ENCODE data around the gene B4GALT5.

Gene B4GALT5

DNA sequence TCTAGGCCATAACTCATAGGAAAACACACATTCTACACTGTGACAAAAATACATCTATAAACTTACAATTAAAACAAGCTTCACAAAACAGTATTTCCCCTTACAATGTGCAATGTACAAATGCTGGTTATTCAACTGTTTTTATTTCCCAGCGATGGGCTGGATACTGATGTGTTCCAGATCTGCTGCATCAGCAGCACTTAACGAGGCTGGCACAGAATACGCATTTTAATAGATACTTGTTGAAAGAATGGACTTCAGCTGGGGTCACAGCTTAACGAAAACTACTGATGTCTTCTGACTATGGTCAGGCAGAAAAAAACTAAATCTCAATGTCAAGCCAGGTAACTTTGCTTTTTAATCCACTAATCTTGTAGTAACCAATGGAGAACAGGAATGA is 70.9 kb downstream of the B4GALT5 start:
- no peak for TF ChIP-seq POLR2AphosphoS5 (IDR thresholded peaks at IDR 0.05; ENCODE audit: borderline replicate concordance, low read depth, low read length)
- TF ChIP-seq EZH2 (IDR thresholded peaks at IDR 0.05) = no peak
- TF ChIP-seq FOXP2 (optimal IDR thresholded peaks at IDR 0.05; ENCODE audit: control extremely low read depth, extremely low read length, insufficient read depth) = no peak
- 0 out of 2 replicates have a peak overlapping the region, but pooled peaks have one; percentile 8 for H3K27ac ChIP-seq
- no peak overlapping the region for H3K4me3 ChIP-seq
- no peak overlapping the region for H3K9ac ChIP-seq (ENCODE audit: insufficient read length)
- no peaks in the 10 kb centered on the region for H3K9me3 ChIP-seq (ENCODE audit: low read depth, low read length)
- peaks cover 83% of the 10 kb centered on the region for H3K36me3 ChIP-seq (ENCODE audit: insufficient read depth, low read length)
- no peak for DNase-seq (ENCODE audit: low read depth, low spot score)

DNA sequence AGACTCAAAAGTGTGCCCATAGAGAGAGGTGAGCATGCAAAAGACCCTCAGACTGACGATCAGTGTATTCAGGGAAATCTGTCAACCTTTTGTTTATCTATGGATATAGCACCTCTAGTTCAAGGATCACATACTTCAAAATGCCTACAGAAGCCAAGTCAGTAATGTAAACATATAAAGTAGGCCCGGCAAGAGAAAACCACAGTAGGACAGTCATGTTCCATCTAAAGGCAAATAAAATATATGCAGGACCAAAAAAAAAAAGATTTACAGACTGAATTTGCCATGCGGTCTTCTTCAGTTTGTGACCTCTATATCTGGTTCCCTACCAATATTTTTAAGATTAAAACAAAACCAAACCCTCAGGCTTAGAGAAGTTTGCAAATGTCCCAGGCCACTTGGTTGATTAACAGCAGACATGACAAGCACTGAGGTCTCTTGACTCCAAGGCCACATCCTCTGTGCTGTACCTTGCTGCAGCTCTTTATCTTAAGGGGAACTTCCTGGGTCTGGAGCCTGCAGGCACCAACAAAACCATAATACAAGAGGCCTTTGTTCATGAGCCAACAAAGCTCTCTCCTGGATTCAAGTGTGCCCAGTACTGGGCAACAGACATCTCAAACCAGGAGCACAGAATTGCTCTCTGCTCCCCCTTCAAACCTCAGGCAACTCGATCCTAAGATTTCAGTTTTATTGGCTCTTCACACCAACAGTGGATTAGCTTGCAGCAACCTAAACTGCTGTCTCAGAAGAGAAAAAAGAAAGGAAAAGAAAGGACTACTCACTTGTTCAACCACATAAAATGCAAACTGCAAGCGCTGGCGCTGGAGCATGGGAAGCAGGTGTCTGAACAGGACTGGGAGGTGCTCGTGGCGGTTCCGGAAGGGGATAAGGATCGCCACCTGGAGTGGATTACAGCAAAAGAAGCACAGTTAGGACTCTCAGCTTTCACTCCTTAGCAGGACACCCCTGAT is 71.7 kb downstream of the B4GALT5 start:
- no peak overlapping the region for H3K27ac ChIP-seq
- H3K9me3 ChIP-seq (ENCODE audit: low read depth, low read length) = no peaks in the 10 kb centered on the region
- peaks cover 82% of the 10 kb centered on the region for H3K36me3 ChIP-seq (ENCODE audit: insufficient read depth, low read length)
- TF ChIP-seq EZH2 (IDR thresholded peaks at IDR 0.05) (no peak), POLR2AphosphoS5 (IDR thresholded peaks at IDR 0.05; ENCODE audit: borderline replicate concordance, low read depth, low read length) (no peak), FOXP2 (optimal IDR thresholded peaks at IDR 0.05; ENCODE audit: control extremely low read depth, extremely low read length, insufficient read depth) (no peak)
- DNase-seq (ENCODE audit: low read depth, low spot score) = no peak
- H3K4me3 ChIP-seq = no peak overlapping the region
- H3K9ac ChIP-seq (ENCODE audit: insufficient read length) = no peak overlapping the region

DNA sequence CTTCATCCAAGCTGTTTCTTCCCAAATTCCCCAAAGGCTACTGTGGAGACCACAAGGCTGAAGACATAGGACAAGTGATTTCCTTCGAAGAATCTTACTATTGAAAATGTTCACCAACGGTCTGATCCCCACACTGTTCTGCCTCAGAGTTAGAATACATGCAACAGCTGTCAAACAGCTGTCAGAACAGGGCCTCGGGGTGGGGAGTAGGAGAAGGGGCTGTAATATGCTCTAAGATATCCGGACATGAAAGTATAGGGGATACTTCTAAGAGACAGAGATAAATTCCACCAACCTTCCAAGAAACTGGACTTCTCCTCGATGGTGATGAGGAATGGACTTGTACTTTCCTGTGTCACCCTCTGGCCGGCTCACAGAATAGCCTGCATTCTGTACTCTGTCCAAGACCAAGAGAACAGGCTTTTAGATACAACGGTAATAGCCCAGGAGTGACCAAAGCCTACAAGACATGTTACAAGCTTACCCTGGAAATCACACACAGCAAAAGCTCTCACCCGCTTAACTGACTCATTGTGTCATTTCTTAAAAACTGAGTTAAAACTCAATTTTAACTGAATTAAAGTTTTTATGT is 76.5 kb downstream of the B4GALT5 start:
- no peak overlapping the region for H3K9ac ChIP-seq (ENCODE audit: insufficient read length)
- no peak overlapping the region for H3K4me3 ChIP-seq
- DNase-seq (ENCODE audit: low read depth, low spot score) = no peak
- no peaks in the 10 kb centered on the region for H3K9me3 ChIP-seq (ENCODE audit: low read depth, low read length)
- TF ChIP-seq EZH2 (IDR thresholded peaks at IDR 0.05) (no peak), POLR2AphosphoS5 (IDR thresholded peaks at IDR 0.05; ENCODE audit: borderline replicate concordance, low read depth, low read length) (no peak), FOXP2 (optimal IDR thresholded peaks at IDR 0.05; ENCODE audit: control extremely low read depth, extremely low read length, insufficient read depth) (no peak)
- H3K36me3 ChIP-seq (ENCODE audit: insufficient read depth, low read length) = peaks cover 74% of the 10 kb centered on the region
- H3K27ac ChIP-seq = no peak overlapping the region

DNA sequence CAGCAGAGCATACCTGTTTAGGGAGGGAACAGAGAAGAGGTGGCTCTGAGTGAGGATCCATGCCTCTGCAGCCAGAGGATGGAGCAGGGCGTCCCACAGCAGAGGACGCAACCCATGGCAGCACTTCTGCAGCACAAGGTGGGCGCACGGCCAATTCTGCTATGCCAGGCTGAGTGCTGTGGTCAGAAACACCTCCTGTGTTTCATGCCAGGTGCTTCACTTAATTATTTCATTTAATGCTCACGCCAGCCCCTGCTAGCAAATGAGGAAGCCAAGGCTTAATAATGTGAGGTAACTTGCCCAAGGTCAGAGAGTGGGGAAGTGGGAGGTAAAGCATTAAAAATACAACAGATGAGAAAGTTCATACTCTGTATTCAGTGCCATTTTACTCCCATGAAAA is 77.2 kb downstream of the B4GALT5 start:
- H3K9ac ChIP-seq (ENCODE audit: insufficient read length) = no peak overlapping the region
- DNase-seq (ENCODE audit: low read depth, low spot score) = no peak
- no peaks in the 10 kb centered on the region for H3K9me3 ChIP-seq (ENCODE audit: low read depth, low read length)
- TF ChIP-seq FOXP2 (optimal IDR thresholded peaks at IDR 0.05; ENCODE audit: control extremely low read depth, extremely low read length, insufficient read depth) (no peak), POLR2AphosphoS5 (IDR thresholded peaks at IDR 0.05; ENCODE audit: borderline replicate concordance, low read depth, low read length) (no peak), EZH2 (IDR thresholded peaks at IDR 0.05) (no peak)
- no peak overlapping the region for H3K27ac ChIP-seq
- peaks cover 67% of the 10 kb centered on the region for H3K36me3 ChIP-seq (ENCODE audit: insufficient read depth, low read length)
- H3K4me3 ChIP-seq = no peak overlapping the region

DNA sequence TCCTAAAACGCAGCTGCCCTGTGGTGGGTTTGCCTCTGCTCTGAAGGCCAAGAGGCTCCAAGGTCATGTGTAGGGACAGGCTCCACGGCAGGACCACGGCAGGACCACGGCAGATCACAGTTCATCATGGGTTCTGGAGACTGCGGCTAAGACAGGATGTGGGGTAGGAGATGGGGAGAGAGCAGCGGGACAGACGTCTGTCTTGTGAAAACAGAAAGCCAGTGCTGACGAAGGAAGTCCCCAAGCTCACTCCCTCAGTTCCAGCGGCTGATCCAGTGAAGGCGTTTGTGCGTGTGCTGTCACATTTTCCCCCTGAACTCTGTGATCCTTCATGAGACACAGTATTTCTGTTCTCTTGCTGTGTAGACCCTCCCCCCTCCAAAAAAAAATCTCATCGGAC is 77.8 kb downstream of the B4GALT5 start:
- H3K36me3 ChIP-seq (ENCODE audit: insufficient read depth, low read length) = peaks cover 61% of the 10 kb centered on the region
- no peak for DNase-seq (ENCODE audit: low read depth, low spot score)
- no peak overlapping the region for H3K27ac ChIP-seq
- no peaks in the 10 kb centered on the region for H3K9me3 ChIP-seq (ENCODE audit: low read depth, low read length)
- H3K4me3 ChIP-seq = no peak overlapping the region
- TF ChIP-seq POLR2AphosphoS5 (IDR thresholded peaks at IDR 0.05; ENCODE audit: borderline replicate concordance, low read depth, low read length) = no peak
- no peak for TF ChIP-seq EZH2 (IDR thresholded peaks at IDR 0.05)
- TF ChIP-seq FOXP2 (optimal IDR thresholded peaks at IDR 0.05; ENCODE audit: control extremely low read depth, extremely low read length, insufficient read depth) = no peak
- no peak overlapping the region for H3K9ac ChIP-seq (ENCODE audit: insufficient read length)

DNA sequence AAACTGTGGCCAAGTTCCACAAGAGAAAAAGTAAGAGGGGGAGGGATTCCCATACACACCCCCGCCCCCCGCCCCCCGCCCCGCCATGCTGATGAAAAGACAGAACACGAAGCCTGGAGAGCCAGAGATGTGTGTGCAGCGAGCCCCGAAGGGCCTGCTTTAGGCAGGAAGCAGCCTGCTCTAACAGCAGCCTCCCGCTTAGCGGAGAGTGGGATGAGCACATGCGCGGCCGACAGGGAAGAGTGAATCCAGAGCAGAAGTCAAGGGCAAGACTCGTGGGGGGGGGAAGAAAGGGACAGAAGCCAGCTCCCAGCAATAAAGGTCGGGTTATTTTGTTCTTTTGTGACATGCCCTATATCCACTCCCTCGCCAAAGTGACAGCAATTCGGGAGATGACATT is 78.5 kb downstream of the B4GALT5 start:
- H3K27ac ChIP-seq = no peak overlapping the region
- H3K9ac ChIP-seq (ENCODE audit: insufficient read length) = no peak overlapping the region
- H3K4me3 ChIP-seq = no peak overlapping the region
- peaks cover 54% of the 10 kb centered on the region for H3K36me3 ChIP-seq (ENCODE audit: insufficient read depth, low read length)
- H3K9me3 ChIP-seq (ENCODE audit: low read depth, low read length) = no peaks in the 10 kb centered on the region
- DNase-seq (ENCODE audit: low read depth, low spot score) = no peak
- TF ChIP-seq FOXP2 (optimal IDR thresholded peaks at IDR 0.05; ENCODE audit: control extremely low read depth, extremely low read length, insufficient read depth) = no peak
- no peak for TF ChIP-seq POLR2AphosphoS5 (IDR thresholded peaks at IDR 0.05; ENCODE audit: borderline replicate concordance, low read depth, low read length)
- TF ChIP-seq EZH2 (IDR thresholded peaks at IDR 0.05) = no peak

DNA sequence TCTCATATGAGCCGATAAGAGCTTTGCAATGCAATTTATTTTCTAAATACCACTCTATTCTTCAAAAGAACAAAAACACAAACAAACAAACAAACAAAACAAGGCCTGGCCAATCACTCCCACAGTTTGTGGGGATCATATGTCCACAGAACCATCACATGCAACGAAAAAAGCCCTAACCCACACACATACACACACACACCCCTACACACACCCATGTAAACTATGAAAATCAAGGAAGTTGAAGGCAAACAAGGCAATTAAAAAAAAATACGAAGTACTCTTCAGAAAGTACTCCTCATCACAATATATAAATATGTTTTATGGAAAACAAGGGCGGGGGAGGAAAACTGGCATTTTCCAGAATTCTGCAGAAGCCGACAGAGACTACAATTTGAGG is 79.6 kb downstream of the B4GALT5 start:
- H3K9me3 ChIP-seq (ENCODE audit: low read depth, low read length) = no peaks in the 10 kb centered on the region
- H3K36me3 ChIP-seq (ENCODE audit: insufficient read depth, low read length) = peaks cover 44% of the 10 kb centered on the region
- H3K27ac ChIP-seq = no peak overlapping the region
- DNase-seq (ENCODE audit: low read depth, low spot score) = no peak
- H3K4me3 ChIP-seq = no peak overlapping the region
- H3K9ac ChIP-seq (ENCODE audit: insufficient read length) = no peak overlapping the region
- TF ChIP-seq EZH2 (IDR thresholded peaks at IDR 0.05) (no peak), FOXP2 (optimal IDR thresholded peaks at IDR 0.05; ENCODE audit: control extremely low read depth, extremely low read length, insufficient read depth) (no peak), POLR2AphosphoS5 (IDR thresholded peaks at IDR 0.05; ENCODE audit: borderline replicate concordance, low read depth, low read length) (no peak)

DNA sequence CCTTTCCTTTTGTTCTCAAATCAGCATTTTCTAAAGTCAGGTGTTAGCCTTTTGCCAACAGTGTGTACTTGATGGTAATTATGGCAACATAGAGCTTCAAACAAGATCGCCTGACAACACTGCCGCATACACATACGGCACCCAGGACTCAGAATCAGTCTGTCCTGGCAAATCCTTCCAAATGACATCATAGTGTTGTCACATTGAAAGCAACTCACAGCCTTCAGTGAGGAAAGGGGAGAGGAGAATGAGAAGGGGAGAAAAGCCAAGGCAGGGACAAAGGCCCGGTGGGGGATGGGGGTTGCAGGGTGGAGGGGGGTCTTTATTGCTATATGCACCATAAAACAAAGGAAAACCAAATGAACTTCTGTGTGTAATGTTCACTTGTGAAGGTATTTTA is 80.0 kb downstream of the B4GALT5 start:
- no peak overlapping the region for H3K9ac ChIP-seq (ENCODE audit: insufficient read length)
- H3K27ac ChIP-seq = no peak overlapping the region
- H3K36me3 ChIP-seq (ENCODE audit: insufficient read depth, low read length) = peaks cover 43% of the 10 kb centered on the region
- no peak overlapping the region for H3K4me3 ChIP-seq
- TF ChIP-seq FOXP2 (optimal IDR thresholded peaks at IDR 0.05; ENCODE audit: control extremely low read depth, extremely low read length, insufficient read depth) (no peak), POLR2AphosphoS5 (IDR thresholded peaks at IDR 0.05; ENCODE audit: borderline replicate concordance, low read depth, low read length) (no peak), EZH2 (IDR thresholded peaks at IDR 0.05) (no peak)
- H3K9me3 ChIP-seq (ENCODE audit: low read depth, low read length) = peaks cover 2% of the 10 kb centered on the region; the same call in 1 of the 2 replicates
- DNase-seq (ENCODE audit: low read depth, low spot score) = no peak
